CD4-positive, alpha-beta T cell treated with Interleukin-12 subunit alpha and Interleukin-12 subunit beta, for 1 hour (primary cell): ENCODE results near the gene DPP4.
"Not testable (repeated sequence)": the region's sequence is repeated elsewhere in the genome, so short reads cannot be mapped to it uniquely, and the experiment has no call there.

Experiments
- DNase-seq: peaks from one replicate; pipeline ENCODE4 v3.0.0-alpha.2; 2020

Gene DPP4

DNA sequence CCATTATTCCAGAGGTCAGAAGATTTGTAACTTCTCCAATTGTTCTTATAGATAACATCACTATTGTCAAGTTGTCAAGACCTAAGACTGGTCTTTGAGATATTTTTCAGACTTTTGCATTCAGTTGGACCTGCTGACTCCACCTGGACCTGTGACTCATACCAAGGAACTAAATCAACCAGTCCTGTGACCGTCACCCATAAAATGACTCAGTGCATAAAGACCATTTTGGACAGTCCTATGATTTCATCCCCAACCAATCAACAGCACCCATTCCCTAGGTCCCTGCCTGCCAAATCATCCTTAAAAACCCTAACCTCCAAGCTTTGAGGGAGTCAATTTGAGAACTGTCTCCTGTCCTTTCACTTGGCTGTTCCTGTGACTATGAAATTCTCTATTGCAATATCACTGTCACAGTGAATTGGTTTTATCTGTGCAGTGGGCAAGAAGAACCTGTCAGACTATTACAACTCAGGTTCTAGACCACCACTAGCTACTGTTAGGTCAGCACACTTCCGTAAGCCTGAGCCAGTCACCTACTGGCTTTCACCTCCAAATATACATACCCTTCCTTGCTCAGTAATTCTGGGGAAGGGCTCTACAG, 17.1 kb downstream of the DPP4 start:
- DNase-seq: no peak

DNA sequence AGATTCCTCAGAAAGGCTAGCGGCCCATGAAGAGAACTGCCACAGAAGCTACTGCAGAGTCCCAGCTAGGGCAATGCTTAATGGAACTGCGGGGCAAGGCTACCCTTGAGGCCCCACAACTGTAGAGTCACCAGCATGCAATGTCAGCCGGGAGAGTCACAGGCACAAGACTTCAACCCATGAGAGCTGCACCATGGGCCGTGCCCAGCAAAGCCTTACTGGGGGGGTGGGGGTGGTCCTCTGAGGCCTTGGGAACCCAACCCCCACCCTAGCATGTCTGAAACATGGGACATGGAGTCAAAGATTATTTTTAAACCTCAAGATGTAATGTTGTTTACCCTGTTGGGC, 20.2 kb downstream of the DPP4 start:
- no peak for DNase-seq

DNA sequence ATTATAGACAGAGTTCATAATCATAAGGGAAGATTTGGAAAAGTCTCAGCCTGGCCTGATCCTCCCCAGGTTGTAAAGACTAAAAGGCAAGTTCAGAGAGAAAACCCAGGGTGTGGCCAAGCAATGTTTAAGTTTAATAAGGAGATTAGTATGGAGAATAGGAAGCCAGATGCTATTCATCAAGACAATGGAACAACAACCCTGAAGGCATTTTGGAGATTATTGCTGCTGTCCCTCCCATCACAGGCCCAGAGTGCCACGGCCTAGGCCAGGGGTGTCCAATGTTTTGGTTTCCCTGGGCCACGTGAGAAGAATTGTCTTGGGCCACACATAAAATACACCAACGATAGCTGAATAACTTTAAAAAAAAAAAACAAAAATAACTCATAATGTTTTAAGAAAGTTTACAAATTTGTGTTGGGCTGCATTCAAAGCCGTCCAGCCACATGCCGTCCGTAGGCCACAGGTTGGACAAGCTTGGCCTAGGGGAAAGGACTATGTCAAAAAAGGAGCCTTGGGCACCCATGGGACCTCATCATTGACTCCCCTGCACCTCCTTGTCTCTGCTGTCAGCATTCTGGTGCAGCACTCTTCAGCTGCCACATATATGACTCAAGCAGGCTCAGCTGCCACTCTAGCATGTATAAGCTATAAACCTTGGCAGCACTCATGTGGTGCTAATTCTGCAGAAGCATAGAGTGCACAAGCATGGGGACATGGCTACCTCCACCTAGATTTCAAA, 20.8 kb downstream of the DPP4 start:
- no peak for DNase-seq

DNA sequence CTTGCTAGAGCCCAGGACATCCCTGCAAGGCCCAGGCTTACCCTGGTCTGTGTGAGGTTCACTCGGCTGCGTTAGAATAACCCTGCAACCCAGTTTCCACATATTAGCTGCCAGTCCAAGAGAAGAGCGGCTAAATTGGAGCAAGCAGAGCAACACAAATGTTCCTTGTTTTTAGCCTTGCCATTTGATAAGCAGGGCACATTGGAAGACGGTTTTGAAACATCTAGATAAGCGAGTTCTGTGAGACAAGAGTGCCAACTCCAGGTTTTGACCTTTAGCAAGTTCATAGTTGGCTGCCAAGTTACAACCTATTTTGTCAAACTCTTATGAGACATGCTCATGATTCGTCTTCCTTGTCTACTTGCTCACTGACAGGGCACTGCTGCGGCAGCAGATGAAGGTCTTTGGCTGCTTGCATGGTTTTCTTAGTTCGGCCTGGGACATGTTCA, 23.5 kb downstream of the DPP4 start:
- DNase-seq: no peak

DNA sequence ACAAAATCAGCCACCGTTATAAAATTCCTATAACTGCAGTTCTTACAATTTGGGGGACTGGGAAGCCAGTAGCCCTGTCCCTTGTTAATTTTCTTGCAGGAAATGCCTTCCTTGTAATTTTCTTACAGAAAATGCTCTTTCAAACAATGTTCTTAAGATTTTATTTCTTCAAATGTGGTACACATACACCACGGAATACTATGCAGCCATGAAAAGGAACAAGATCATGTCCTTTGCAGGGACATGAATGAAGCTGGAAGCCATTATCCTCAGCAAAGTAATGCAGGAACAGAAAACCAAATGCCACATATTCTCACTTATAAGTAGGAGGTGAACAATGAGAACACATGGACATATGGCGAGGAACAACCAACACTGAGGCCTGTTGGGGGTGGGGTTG, 24.9 kb downstream of the DPP4 start:
- DNase-seq: not testable (repeated sequence)

DNA sequence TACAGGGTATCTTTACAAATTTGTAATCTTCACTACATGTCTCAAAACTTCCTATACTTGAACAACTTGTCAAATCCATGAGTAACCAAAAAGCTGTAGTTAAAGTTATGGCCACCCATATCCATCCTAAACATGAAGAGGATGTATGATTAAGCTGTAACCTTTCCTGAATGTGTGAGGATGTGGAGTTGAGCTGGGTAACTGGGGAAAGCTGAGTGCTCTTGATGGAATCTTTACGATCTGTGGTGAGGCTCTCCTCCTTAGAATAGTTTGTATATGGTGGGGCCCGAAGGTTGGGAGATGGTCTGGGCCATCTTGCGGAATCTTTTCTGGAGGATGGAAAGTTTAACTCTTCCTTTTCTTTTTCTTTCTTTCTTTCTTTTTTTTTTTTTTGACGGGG, 29.4 kb downstream of the DPP4 start:
- no peak for DNase-seq

DNA sequence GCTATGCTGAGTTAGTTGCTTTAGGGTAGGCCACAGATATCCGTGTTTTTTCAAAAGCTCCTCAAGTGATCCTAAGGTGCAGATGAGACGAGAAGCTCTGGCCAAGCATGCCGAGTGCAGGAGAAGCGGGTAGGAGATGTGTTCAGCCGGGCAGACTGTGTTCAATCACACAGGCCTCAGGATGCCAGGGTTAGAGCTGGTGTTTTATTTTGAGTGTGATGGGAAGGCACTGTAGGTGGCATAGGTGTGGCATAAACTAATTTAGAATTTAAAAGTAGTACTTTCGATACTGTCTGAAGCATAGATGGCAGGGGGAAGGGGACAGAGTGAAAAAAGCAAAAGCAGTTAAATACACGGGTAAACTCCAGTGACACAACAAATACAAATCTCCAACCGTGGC, 30.9 kb downstream of the DPP4 start:
- no peak for DNase-seq

DNA sequence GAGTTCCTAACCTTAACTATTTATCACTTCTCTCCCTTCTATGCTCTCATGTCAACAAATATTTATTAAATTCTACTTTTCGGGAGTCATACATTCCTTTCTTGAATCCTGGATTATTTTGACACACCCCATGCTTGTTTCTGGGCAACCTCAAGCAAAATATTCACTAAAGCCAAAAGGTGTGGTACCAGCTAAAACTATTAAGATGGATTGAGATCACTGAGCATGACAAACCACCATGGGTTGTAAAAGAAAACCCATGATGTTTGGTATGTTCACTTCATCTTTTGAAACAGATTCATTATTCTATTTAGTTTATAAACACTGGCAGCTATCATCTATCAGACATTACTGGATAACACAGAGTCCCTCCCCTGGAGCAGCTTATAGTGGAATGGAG, 32.5 kb downstream of the DPP4 start:
- no peak for DNase-seq

DNA sequence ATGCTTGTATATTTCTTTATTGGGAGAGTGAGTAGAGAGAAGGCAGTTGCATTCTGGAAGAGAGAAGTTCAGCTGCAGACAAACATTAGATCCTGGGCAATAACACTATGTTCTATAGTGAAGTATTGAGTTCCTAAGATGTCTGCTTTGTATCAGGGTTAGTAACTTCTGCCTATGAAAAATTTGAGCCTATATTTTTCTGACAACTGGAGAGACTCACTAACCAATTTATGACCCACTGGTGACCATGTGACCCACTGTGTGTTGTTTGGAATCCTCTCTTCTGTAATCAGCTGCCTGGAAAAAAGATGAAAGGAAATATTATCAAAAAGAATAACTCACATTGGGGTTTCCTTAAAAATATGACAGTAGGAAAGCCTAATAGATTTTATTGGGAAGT, 35.3 kb downstream of the DPP4 start:
- DNase-seq: no peak

DNA sequence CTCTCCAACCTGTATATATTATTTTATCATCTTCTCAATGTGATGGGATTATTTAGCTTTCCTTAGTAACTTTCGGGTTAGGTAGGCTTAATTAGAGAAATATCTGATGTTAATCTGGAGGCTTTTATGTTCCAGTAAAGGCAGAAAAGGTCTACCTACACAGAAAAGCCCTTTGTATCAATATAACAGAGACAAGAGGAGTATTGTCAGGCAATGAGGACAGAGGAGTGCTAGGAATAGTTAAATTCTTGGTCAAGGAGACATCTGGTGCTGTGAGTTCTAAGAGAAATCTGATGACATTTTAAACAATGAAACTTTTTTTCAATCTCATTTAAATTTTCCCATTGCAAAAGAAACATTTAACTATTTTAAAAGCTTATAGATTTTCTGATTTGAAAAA, 36.1 kb downstream of the DPP4 start:
- no peak for DNase-seq

DNA sequence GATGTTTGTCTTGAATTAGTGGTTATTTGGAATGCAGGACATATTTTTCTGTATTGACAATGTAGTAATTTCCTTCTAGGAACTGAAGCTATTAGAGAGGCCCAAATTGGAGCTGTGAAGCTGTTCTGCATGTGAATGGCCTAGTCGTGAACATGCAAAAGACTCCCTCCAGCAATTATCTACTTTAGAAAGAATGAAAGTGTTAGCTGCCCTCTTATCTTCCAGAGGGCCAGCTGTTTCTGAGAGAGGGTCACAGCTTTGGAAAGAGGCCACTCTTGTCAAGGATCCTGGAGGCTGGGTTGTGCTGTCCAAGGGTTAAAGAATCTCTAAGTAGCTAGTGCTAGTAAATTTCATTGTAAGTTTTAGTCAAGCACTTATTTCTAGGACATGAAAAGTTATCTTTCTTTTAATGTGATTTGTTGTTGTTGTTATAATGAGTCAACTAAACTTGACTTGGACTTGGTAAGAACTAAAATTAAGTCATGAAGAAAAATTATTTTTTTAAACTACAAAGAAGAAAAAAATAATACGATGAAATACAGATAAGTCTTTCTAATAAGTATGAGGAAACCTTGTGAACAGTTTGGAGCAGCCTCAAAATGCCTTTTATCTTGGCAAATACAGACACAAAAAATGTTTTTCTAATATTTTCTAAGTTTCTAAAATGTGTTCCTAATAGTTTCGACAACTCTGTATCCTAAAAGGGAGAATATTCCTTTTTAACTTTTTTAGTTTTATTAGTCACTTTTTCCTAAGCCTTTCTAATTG, 36.8 kb downstream of the DPP4 start:
- DNase-seq: no peak

DNA sequence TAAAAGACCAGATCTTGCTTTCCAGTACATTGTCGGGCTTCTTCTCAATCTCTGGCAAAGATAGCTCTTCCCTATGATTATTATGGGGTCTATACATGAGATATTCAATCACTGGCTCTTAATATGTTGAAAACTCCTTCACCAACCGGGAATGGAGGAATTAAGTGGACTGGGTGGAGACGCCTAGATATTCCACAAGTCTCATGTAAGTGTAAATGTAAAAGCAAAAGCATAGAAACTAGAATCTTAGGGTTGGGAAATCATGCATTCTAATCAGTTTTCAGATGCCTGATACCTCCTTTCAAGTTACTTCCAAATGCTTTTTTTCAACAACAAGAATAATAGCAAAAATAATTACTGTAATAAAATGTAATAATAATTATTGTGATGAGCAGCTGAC, 38.0 kb downstream of the DPP4 start:
- DNase-seq: no peak

DNA sequence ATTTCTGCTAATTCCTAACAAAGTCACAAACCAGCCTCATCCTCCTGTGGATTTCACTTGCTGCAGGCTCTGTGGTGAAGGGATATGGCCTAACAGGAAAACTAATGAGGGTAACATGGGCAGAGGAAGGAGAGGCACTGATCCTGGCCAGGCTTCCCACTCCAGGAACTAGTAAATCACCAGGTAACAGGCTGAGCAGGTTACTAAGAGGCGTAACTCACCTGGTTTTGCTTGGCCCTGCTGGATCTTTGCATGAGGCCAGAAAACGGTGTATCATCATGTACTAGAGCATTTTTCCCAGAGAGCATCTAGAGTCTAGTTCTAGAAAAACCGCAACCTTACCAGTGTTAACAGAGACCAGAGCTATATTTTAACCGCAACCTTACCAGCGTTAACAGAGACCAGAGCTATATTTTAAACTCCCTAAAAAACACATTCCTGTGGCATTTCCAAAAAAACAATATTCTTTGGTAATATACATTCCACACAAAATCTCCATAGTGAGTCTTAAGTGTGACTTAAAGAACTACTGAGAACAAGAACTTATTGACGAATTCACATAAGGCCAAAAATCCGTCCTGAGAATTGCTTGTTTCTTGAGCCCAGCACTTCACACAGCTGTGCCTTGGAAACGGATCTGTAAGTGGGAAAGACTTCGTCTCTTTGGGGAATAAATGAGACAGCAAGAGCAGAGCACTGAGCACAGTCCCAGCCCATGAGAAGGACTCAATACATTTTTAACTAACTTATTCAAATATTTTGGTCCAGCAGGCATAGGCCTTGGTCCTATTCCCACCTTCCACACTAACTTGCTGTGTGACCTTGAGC, 43.4 kb downstream of the DPP4 start:
- DNase-seq: no peak

DNA sequence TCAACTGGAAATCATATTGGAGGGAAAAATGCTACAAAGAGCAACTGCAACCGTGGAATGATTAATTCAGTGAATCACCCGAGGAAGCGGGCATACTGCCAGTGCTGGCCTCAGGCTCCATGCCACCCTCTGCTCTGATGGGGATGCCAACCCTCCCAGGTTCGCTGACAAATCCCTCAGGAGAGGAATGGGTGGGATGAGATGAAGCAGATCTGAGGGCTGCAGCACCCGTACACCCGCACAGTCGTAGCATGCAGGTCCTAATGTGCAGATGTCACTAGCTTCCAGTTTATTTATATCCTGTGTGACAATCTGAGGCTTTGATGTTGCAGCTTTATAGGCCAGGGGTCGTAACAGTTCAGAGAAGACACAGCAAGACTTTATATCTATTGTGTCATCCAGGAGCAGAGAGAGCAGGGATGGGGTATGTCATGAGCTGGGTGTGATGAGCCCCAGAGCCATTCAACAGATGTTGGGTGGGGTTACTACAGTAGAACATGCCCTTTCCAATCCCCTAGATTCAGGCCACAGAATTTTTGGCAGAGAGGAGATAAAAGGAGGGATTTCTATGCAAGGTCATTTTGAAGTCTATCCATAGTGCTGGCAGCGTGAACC, 44.6 kb downstream of the DPP4 start:
- no peak for DNase-seq

DNA sequence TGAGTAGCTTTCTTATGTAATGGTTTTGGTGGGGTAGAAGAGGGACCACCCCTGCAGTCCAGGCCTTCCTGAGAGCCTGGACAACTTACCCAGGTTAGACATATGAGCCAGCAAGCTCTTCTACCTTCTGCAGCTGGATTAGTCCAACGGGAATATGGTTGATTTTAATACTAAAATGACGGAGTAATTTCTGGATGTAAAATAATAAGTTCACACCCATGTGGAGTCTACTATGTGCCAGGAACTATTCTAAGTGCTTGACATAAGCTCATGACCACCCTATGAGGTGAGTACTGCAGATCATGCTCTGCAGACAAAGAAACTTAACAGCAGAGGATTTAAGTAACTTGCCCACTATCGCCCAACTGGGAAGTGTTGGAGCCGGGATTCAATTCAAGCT, 45.5 kb downstream of the DPP4 start:
- no peak for DNase-seq

DNA sequence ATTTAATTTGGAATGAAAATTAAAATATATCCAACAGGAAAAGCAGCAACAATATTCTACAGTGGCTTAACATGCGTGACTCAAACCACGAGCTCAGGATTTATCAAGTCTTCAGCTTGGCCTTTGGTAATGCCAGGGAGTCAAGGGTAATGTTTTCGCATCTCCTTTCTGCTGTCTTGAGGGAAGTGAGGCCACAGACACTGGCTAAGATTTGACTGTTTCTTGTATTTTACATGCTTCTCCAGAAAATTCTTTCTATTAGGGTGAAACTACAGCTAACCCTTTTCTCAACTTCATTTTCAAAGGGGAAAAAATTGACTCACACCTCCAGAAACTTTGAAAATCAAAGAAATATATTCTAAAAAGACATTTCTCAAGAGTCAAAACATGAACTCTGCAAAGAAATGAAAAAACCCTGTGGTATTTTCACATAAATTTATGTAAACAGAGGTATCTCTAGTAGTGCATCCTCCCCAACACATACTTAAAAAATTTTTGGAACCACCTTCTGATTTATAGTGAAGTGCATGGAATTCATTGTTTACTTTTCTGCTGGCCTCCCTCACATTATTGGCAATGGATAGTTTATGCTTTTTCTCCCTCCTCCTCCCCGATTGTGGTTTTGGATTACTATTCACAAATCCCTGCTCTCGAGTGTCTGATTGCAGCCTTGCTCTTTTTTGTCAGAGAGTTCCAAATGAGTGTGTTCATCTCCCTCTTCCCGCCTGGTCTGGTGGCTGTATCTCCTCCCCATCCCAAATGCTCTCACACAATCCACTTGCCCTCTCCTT, 48.7 kb downstream of the DPP4 start:
- no peak for DNase-seq

DNA sequence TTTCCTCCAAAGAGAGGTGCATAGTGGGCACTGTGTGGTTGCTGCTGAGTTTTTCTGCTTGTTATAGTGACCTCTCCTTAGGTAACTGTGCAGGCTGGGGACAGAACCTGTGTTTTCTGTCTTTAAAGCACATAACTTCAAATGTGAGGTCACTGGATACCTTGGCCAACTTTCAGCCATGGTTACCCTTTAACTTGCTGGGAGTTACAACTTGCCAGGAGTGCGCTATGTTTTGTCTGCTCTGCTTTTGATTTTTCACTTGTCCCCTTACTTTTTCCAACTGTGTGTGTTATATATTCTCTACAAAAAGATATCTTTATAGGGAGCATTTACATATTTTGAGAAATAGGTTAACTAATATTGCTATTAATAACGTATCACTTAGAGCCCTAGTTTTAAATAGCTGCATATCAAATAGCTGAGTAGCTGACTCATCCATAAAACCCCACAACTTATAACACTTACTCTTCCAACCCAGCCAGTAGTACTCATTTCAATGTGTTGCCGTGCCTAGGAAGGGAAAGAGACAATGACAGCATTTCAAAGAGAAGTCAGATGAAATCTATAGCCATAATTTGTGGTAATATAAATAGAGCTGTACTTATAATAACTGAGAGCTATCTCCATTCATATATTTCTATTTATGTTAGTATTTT, 51.6 kb downstream of the DPP4 start:
- no peak for DNase-seq

DNA sequence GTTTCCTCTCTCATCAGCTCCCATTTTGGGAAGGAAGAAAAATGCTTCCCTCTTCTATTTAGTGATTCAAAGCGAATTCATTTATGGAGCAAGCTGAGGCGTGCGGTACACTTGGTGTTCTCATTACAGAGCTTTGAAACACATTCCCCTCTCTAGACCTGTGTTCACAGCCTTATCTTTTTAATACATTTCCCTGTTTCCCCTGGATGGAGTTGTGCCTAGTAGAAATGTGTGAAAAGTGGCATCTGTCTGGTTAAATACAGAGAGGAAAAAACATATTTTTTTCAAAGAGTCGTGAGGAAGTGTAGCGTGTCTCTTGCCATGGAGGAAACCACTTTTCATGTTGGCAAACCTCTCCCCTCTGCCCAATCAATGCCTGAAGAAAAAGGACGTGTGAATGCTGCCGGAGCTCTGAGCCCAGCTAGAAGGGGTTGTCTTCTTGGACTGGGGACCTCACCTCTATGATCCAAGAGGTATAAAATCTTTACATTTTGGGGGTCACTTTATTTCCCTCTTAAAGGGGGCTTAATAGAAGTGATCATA, 52.4 kb downstream of the DPP4 start:
- no peak for DNase-seq

DNA sequence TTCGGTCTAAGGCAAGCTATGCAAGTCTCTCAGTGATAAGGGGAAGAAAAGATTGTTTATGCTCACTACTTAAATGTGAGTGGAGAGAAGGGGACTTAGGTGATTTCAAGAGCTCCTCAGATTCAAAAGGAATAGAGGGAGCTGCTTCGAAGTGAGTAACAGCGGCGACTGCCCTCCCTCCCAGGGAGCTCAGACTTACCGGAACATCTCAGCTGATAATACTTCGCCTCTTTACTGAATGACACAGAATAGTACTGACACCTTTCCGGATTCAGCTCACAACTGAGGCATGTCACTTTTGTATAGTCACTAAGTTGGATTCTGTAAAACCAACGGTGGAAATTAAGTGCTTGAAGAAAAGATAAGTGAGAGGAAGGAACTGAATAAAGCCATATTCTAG, 55.5 kb downstream of the DPP4 start:
- no peak for DNase-seq

DNA sequence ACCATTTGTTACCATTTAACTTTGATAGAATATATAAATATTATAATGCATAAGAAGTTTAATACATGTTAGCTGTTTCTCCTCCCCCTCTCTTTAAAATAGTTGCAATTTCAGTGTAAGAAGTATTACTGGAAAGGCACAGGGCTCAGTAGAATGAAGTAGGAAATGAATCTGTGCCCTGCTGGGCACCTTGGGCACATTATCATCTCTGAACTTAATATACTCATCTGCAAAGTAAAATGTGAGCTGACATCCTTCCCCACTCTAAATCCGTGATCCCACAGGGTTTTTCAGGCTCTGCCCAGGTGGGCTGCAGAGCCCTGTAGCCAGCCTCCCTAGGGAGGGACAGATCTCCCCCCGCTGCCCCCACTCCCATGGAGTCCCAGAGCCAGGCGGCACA, 56.8 kb downstream of the DPP4 start:
- DNase-seq: no peak

DNA sequence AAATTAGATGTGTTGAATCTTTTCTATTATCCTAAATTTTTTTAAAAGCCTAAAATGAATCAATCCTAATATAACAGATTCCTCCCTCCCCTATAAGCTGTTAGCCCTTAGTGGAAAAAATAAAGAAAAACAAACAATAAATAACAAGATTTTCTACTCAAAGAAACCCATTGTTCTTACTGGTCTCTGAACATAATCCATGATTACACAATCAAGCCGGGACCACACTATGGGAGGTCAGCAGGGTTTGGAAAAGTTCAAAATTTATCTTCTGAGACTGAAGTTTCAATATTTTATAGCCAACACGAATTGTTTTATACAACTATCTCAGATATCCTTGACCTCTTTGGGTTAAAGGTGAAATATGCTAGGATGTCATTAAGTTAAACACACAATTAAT, 57.9 kb downstream of the DPP4 start:
- no peak for DNase-seq
